HepG2 (cell line): ENCODE data around the gene PPHLN1. TPM values are rescaled to one million over a fixed set of nuclear protein-coding genes. Genes with fewer than 3 reads are reported as not detected.

ENCODE experiments used
- AKAP8 ChIP-seq: sonication (generic); formaldehyde crosslinking; IDR thresholded peaks from 2 replicates; pipeline ENCODE4 v1.5.1; 2020; ENCODE audit warnings: mild to moderate bottlenecking, missing genetic modification reagents
- DNMT3B ChIP-seq: conservative IDR thresholded peaks from 2 replicates; pipeline ENCODE4 v1.6.1; 2016; ENCODE audit warnings: missing biosample characterization, control low read depth
- FOXC1 ChIP-seq: sonication (generic); formaldehyde crosslinking; IDR thresholded peaks from 2 replicates; pipeline ENCODE4 v1.8.0; 2022; ENCODE audit warnings: mild to moderate bottlenecking, missing genetic modification reagents, borderline replicate concordance
- GMEB1 ChIP-seq: sonication (generic); formaldehyde crosslinking; IDR thresholded peaks from 2 replicates; pipeline ENCODE4 v1.5.1; 2020; ENCODE audit warnings: missing genetic modification reagents, mild to moderate bottlenecking, borderline replicate concordance
- HNF1B ChIP-seq: sonication (generic); formaldehyde crosslinking; IDR thresholded peaks from 2 replicates; pipeline ENCODE4 v1.5.1; 2020; ENCODE audit warnings: mild to moderate bottlenecking, moderate library complexity, missing genetic modification reagents
- KMT2A ChIP-seq: sonication (generic); formaldehyde crosslinking; IDR thresholded peaks from 2 replicates; pipeline ENCODE4 v1.4.0; 2020; ENCODE audit warnings: missing genetic modification reagents
- PAF1 ChIP-seq: IDR thresholded peaks from 2 replicates; pipeline ENCODE4 v1.6.1; 2016; ENCODE audit warnings: missing genetic modification reagents, missing compliant biosample characterization
- RFXANK ChIP-seq: IDR thresholded peaks from 2 replicates; pipeline ENCODE4 v1.6.1; 2016
- SKI ChIP-seq: fragments of 450-650 bp; IDR thresholded peaks from one replicate; pipeline ENCODE4 v1.6.1; 2018; ENCODE audit warnings: mild to moderate bottlenecking; ENCODE audit not compliant: partially characterized antibody
- SP1 ChIP-seq, 2 experiments: fragments of 450-650 bp in 1 of 2; sonication (generic) in 1 of 2; formaldehyde crosslinking in 1 of 2; IDR thresholded peaks; 2 replicates each; pipeline versions ENCODE4 v1.4.0 to v1.6.1; 2016 to 2020; ENCODE audit warnings: missing genetic modification reagents in 1 of 2
- SRSF9 ChIP-seq: fragments of 200-400 bp; formaldehyde crosslinking; IDR thresholded peaks from 2 replicates; pipeline ENCODE4 v1.6.1; 2018; ENCODE audit warnings: borderline replicate concordance, mild to moderate bottlenecking, low read depth, low read length; ENCODE audit not compliant: insufficient read depth, poor library complexity, severe bottlenecking
- YEATS4 ChIP-seq: sonication (generic); formaldehyde crosslinking; IDR thresholded peaks from 2 replicates; pipeline ENCODE4 v1.4.0; 2020; ENCODE audit warnings: missing genetic modification reagents, borderline replicate concordance
- ZBTB10 ChIP-seq: sonication (generic); formaldehyde crosslinking; IDR thresholded peaks from 2 replicates; pipeline ENCODE4 v1.4.0; 2020; ENCODE audit warnings: missing genetic modification reagents, borderline replicate concordance
- ZFP36 ChIP-seq: fragments of 150-350 bp; IDR thresholded peaks from 2 replicates; pipeline ENCODE4 v1.6.1; 2018; ENCODE audit warnings: borderline replicate concordance, low read length, low read depth; ENCODE audit not compliant: partially characterized antibody
- ZNF207 ChIP-seq: fragments of 450-650 bp; IDR thresholded peaks from 2 replicates; pipeline ENCODE4 v1.6.1; 2016; ENCODE audit warnings: antibody characterized with exemption, borderline replicate concordance
- ZNF296 ChIP-seq: sonication (generic); formaldehyde crosslinking; conservative IDR thresholded peaks from 2 replicates; pipeline ENCODE4 v1.5.0; 2020; ENCODE audit warnings: mild to moderate bottlenecking, missing genetic modification reagents
- ZNF382 ChIP-seq: sonication (generic); formaldehyde crosslinking; IDR thresholded peaks from 2 replicates; pipeline ENCODE4 v1.5.0; 2020; ENCODE audit warnings: missing genetic modification reagents, mild to moderate bottlenecking, borderline replicate concordance
- ZNF556 ChIP-seq: sonication (generic); formaldehyde crosslinking; IDR thresholded peaks from 2 replicates; pipeline ENCODE4 v1.4.0; 2020; ENCODE audit warnings: mild to moderate bottlenecking, missing genetic modification reagents, borderline replicate concordance
- ZNF597 ChIP-seq: sonication (generic); formaldehyde crosslinking; IDR thresholded peaks from 2 replicates; pipeline ENCODE4 v1.5.0; 2020; ENCODE audit warnings: missing genetic modification reagents
- ZNF768 ChIP-seq: sonication (generic); formaldehyde crosslinking; IDR thresholded peaks from 2 replicates; pipeline ENCODE4 v1.4.0; 2020; ENCODE audit warnings: missing genetic modification reagents
- ZNF777 ChIP-seq: sonication (generic); formaldehyde crosslinking; IDR thresholded peaks from 2 replicates; pipeline ENCODE4 v1.4.0; 2020; ENCODE audit warnings: missing genetic modification reagents
- polyA plus RNA-seq, 8 experiments: library from polyadenylated mRNA; depleted of rRNA in 3 of 8; stranded (reverse) in 7 of 8; unstranded in 1 of 8; fragments of >200 nt; fragmentation: Illumina TruSeq in 4 of 8; extraction: Trizol in 4 of 8; gene quantifications; 2 replicates each; pipeline versions ENCODE4 v1.2.1 to v1.2.3, GENCODE V29; 2011 to 2016; ENCODE audit warnings: low read depth in 4 of 8, missing spikeins in 1 of 8, mixed read lengths in 1 of 8; ENCODE audit not compliant: insufficient read depth in 1 of 8
- total RNA-seq, 5 experiments: library from RNA; depleted of rRNA; stranded (reverse); fragments of >200 nt; fragmentation: Illumina TruSeq; extraction: Trizol; gene quantifications; 2 replicates each; pipeline ENCODE4 v1.2.3, GENCODE V29; 2016; ENCODE audit warnings: low read depth in 1 of 5

The PPHLN1 gene
- total and polyA plus RNA-seq, 2 of the 13 experiments (the other 11 are each of a cell fraction or from before 2014, with no cell fraction given): 43.4 to 66.0 TPM

GRCh38 chr12:42325653-42326474, at the start of gene PPHLN1, which contains the start of gene ZCRB1 (continued):
- peak; percentile 93; the same call in 1 of the 2 replicates for TF ChIP-seq KMT2A (CRISPR knock-in tag)
- 0 out of 2 replicates have a peak, but pooled peaks have one; percentile 34 for TF ChIP-seq ZNF777 (CRISPR knock-in tag)
- TF ChIP-seq HNF1B (CRISPR knock-in tag): no peak
- peak; percentile 80; the same call in 1 of the 2 replicates for TF ChIP-seq YEATS4 (CRISPR knock-in tag)
- no peak for TF ChIP-seq ZNF382 (CRISPR knock-in tag)
- TF ChIP-seq AKAP8 (CRISPR knock-in tag): no peak
- no peak for TF ChIP-seq DNMT3B
- TF ChIP-seq ZNF768 (CRISPR knock-in tag): no peak; the same call in 1 of the 2 replicates
- TF ChIP-seq SRSF9: no peak
- TF ChIP-seq PAF1 (CRISPR knock-in tag): no peak
- no peak for TF ChIP-seq ZBTB10 (CRISPR knock-in tag)
- TF ChIP-seq ZFP36: no peak
- TF ChIP-seq ZNF296 (CRISPR knock-in tag): no peak
- peak; percentile 80; the same call in 1 of the 2 replicates for TF ChIP-seq GMEB1 (CRISPR knock-in tag)
- no peak for TF ChIP-seq ZNF556
- TF ChIP-seq FOXC1 (CRISPR knock-in tag): no peak
- no peak for TF ChIP-seq RFXANK (CRISPR knock-in tag)
- TF ChIP-seq SP1 (IDR thresholded peaks at IDR 0.05): no peak
- no peak for TF ChIP-seq SP1 (CRISPR knock-in tag; IDR thresholded peaks at IDR 0.05)
- peak; percentile 25 for TF ChIP-seq SKI
- no peak for TF ChIP-seq ZNF597 (CRISPR knock-in tag)
- TF ChIP-seq ZNF207: no peak
